HepG2 (cell line): Measurements from ENCODE around the gene ANO4. TPM values are rescaled to one million over a fixed set of nuclear protein-coding genes. Genes with fewer than 3 reads are reported as not detected.

Experiments
- ATAC-seq: fragments of 200-7000 bp; cut with Tn5 transposase; 3 replicates; pipeline ENCODE4 v1.9.1; 2020; ENCODE audit warnings: mild to moderate bottlenecking, moderate library complexity
- BruUV-seq: library from RNA; stranded (reverse); fragments of 400-500 nt; replicated peaks from 2 replicates; lab custom pipeline; 2021; lab: Mats Ljungman, UMichigan
- CTCF ChIA-PET: fragments of 300-600 bp; formaldehyde crosslinking; extraction: SDS; loops from one replicate; lab custom pipeline; 2021; ENCODE audit warnings: low total read pairs, inconsistent platforms, low intra/inter-chr PET ratio; lab: Yijun Ruan, JAX
- POLR2A ChIA-PET: fragments of 350-600 bp; sonication (Branson Sonifier 250); formaldehyde crosslinking; loops from one replicate; lab custom pipeline; 2020; ENCODE audit warnings: antibody characterized with exemption, inconsistent platforms; lab: Yijun Ruan, JAX
- DNase-seq: peaks from one replicate; pipeline ENCODE4 v3.0.0-alpha.2; 2015; ENCODE audit warnings: low spot score
- FAIRE-seq: peaks from 3 replicates; lab custom pipeline; 2011; peaks lifted over from hg19 to GRCh38; lab: Jason Lieb, UNC
- H2AFZ ChIP-seq: one replicate; pipeline ENCODE4 v1.6.1; 2011; ENCODE audit warnings: low read length, inconsistent platforms
- H3K27ac ChIP-seq: fragments of 300-600 bp; 3 replicates; pipeline ENCODE4 v1.8.0; 2011; ENCODE audit warnings: mixed run types, mild to moderate bottlenecking, mixed read lengths, low read length, inconsistent platforms; ENCODE audit not compliant: insufficient read depth; ENCODE audit errors: extremely low read length
- H3K27me3 ChIP-seq, 2 experiments: fragments of 200-600 bp in 1 of 2; 2 replicates in 1 of 2; 3 replicates in 1 of 2; pipeline versions ENCODE4 v1.6.0 to v1.8.0; 2011; ENCODE audit warnings: low read length in 2 of 2, mild to moderate bottlenecking in 2 of 2, moderate library complexity in 2 of 2, inconsistent platforms in 1 of 2; ENCODE audit not compliant: insufficient read depth in 2 of 2, control insufficient read depth in 1 of 2
- H3K36me3 ChIP-seq, 2 experiments: fragments of 200-600 bp in 1 of 2; replicated peaks in 1 of 2; 2 replicates in 1 of 2; 3 replicates in 1 of 2; pipeline versions ENCODE4 v1.5.1 to v1.8.0; 2011; ENCODE audit warnings: low read length in 2 of 2, inconsistent platforms in 1 of 2; ENCODE audit not compliant: insufficient read depth in 2 of 2, control insufficient read depth in 1 of 2
- H3K4me1 ChIP-seq: 2 replicates; pipeline ENCODE4 v1.5.1; 2012; ENCODE audit warnings: low read length, inconsistent platforms; ENCODE audit not compliant: insufficient read depth
- H3K4me2 ChIP-seq: 2 replicates; pipeline ENCODE4 v1.6.0; 2011; ENCODE audit warnings: low read depth, low read length, inconsistent platforms
- H3K4me3 ChIP-seq, 3 experiments: fragments of 200-600 bp in 1 of 3; sonication (generic), shearing (Covaris generic) in 1 of 3; replicated peaks in 1 of 3; 2 replicates each; pipeline ENCODE4 v1.5.1; 2011 to 2016; ENCODE audit warnings: low read length in 3 of 3, inconsistent platforms in 2 of 3, low read depth in 2 of 3, mild to moderate bottlenecking in 2 of 3, control low read depth in 1 of 3, mixed read lengths in 1 of 3; ENCODE audit not compliant: insufficient read depth in 1 of 3
- H3K79me2 ChIP-seq: one replicate; pipeline ENCODE4 v1.6.1; 2011; ENCODE audit warnings: low read length, inconsistent platforms; ENCODE audit not compliant: insufficient read depth
- H3K9ac ChIP-seq: 2 replicates; pipeline ENCODE4 v1.6.0; 2011; ENCODE audit warnings: mild to moderate bottlenecking, low read depth, low read length, inconsistent platforms; ENCODE audit not compliant: insufficient read depth
- H3K9me3 ChIP-seq: 2 replicates; pipeline ENCODE4 v1.5.1; 2012; ENCODE audit warnings: mild to moderate bottlenecking, low read length
- H4K20me1 ChIP-seq: 2 replicates; pipeline ENCODE4 v1.6.0; 2011; ENCODE audit warnings: inconsistent platforms, mild to moderate bottlenecking, low read length, moderate library complexity; ENCODE audit not compliant: insufficient read depth
- ATRX ChIP-seq: sonication (generic); formaldehyde crosslinking; IDR thresholded peaks from 2 replicates; pipeline ENCODE4 v1.4.0; 2020; ENCODE audit warnings: missing genetic modification reagents, borderline replicate concordance
- EHMT2 ChIP-seq: fragments of 200-600 bp; sonication (generic); IDR thresholded peaks from 2 replicates; pipeline ENCODE4 v1.7.0; 2017; ENCODE audit warnings: antibody characterized with exemption, low read depth, low read length, borderline replicate concordance
- GATAD2A ChIP-seq: IDR thresholded peaks from 2 replicates; pipeline ENCODE4 v1.6.1; 2016
- NCOA5 ChIP-seq: sonication (generic); formaldehyde crosslinking; IDR thresholded peaks from 2 replicates; pipeline ENCODE4 v1.4.0; 2020; ENCODE audit warnings: missing genetic modification reagents
- NRL ChIP-seq: sonication (generic); formaldehyde crosslinking; IDR thresholded peaks from 2 replicates; pipeline ENCODE4 v1.5.0; 2020; ENCODE audit warnings: missing genetic modification reagents, mild to moderate bottlenecking, moderate library complexity, borderline replicate concordance
- POLR2AphosphoS2 ChIP-seq: IDR thresholded peaks from 2 replicates; pipeline ENCODE4 v1.6.1; 2011; ENCODE audit warnings: low read depth, low read length, improper control_type of control experiment
- RCOR2 ChIP-seq: IDR thresholded peaks from 2 replicates; pipeline ENCODE4 v1.6.1; 2016; ENCODE audit warnings: missing biosample characterization, missing genetic modification reagents
- RFXAP ChIP-seq: sonication (generic); formaldehyde crosslinking; IDR thresholded peaks from 2 replicates; pipeline ENCODE4 v1.4.0; 2020; ENCODE audit warnings: missing genetic modification reagents, borderline replicate concordance
- RNF2 ChIP-seq: fragments of 450-650 bp; conservative IDR thresholded peaks from 2 replicates; pipeline ENCODE4 v1.6.1; 2016; ENCODE audit warnings: low read depth
- SP1 ChIP-seq, 2 experiments: fragments of 450-650 bp in 1 of 2; sonication (generic) in 1 of 2; formaldehyde crosslinking in 1 of 2; IDR thresholded peaks; 2 replicates each; pipeline versions ENCODE4 v1.4.0 to v1.6.1; 2016 to 2020; ENCODE audit warnings: missing genetic modification reagents in 1 of 2
- TOPORS ChIP-seq: sonication (generic); formaldehyde crosslinking; IDR thresholded peaks from 2 replicates; pipeline ENCODE4 v1.8.0; 2023; ENCODE audit warnings: mild to moderate bottlenecking, missing genetic modification reagents
- ZKSCAN5 ChIP-seq: sonication (generic); formaldehyde crosslinking; IDR thresholded peaks from 2 replicates; pipeline ENCODE4 v1.5.1; 2020; ENCODE audit warnings: mild to moderate bottlenecking, missing genetic modification reagents
- ZNF136 ChIP-seq: sonication (generic); formaldehyde crosslinking; IDR thresholded peaks from 2 replicates; pipeline ENCODE4 v1.8.1; 2022; ENCODE audit warnings: low read depth, mild to moderate bottlenecking, moderate library complexity, missing genetic modification reagents
- ZNF235 ChIP-seq: sonication (generic); formaldehyde crosslinking; IDR thresholded peaks from 2 replicates; pipeline ENCODE4 v1.8.1; 2023; ENCODE audit warnings: mild to moderate bottlenecking, missing genetic modification reagents, borderline replicate concordance
- ZNF792 ChIP-seq: IDR thresholded peaks from 2 replicates; pipeline ENCODE4 v1.6.1; 2016
- ZNF850 ChIP-seq: sonication (generic); formaldehyde crosslinking; conservative IDR thresholded peaks from 2 replicates; pipeline ENCODE4 v1.9.0; 2021; ENCODE audit warnings: mild to moderate bottlenecking, missing genetic modification reagents
- WGBS: methylation state at CpG from one replicate; pipeline ENCODE4 v1.1.6; 2017; ENCODE audit warnings: low lambda C conversion rate; 5-methylcytosine and 5-hydroxymethylcytosine counted together
- in situ Hi-C: cut with HindIII; loops from 2 replicates; pipeline ENCODE4 v1.10.0; 2017; ENCODE audit warnings: low pct_unique_long_range_greater_than_20kb; ENCODE audit not compliant: extremely low pct_ligation_motif_present
- intact Hi-C: fragments of 100-400 bp; cut with micrococcal nuclease; formaldehyde crosslinking; loops from one replicate; pipeline ENCODE4 v1.10.0; 2022; ENCODE audit not compliant: unreplicated experiment
- polyA plus RNA-seq, 8 experiments: library from polyadenylated mRNA; depleted of rRNA in 3 of 8; stranded (reverse) in 7 of 8; unstranded in 1 of 8; fragments of >200 nt; fragmentation: Illumina TruSeq in 4 of 8; extraction: Trizol in 4 of 8; gene quantifications; 2 replicates each; pipeline versions ENCODE4 v1.2.1 to v1.2.3, GENCODE V29; 2011 to 2016; ENCODE audit warnings: low read depth in 4 of 8, missing spikeins in 1 of 8, mixed read lengths in 1 of 8; ENCODE audit not compliant: insufficient read depth in 1 of 8
- total RNA-seq, 5 experiments: library from RNA; depleted of rRNA; stranded (reverse); fragments of >200 nt; fragmentation: Illumina TruSeq; extraction: Trizol; gene quantifications; 2 replicates each; pipeline ENCODE4 v1.2.3, GENCODE V29; 2016; ENCODE audit warnings: low read depth in 1 of 5
- TF ChIP-seq, protein P1 (sequence below): sonication (generic); formaldehyde crosslinking; IDR thresholded peaks from 2 replicates; pipeline ENCODE4 v1.8.1; 2023; ENCODE audit warnings: missing genetic modification reagents, mild to moderate bottlenecking, borderline replicate concordance
- TF ChIP-seq, protein P2 (sequence below): sonication (generic); formaldehyde crosslinking; conservative IDR thresholded peaks from 2 replicates; pipeline ENCODE4 v1.4.0; 2020; ENCODE audit warnings: missing genetic modification reagents
- TF ChIP-seq, protein P3 (sequence below): sonication (generic); formaldehyde crosslinking; IDR thresholded peaks from 2 replicates; pipeline ENCODE4 v1.9.0; 2021; ENCODE audit warnings: missing genetic modification reagents, mild to moderate bottlenecking, borderline replicate concordance

Gene ANO4
- total and polyA plus RNA-seq, 2 of the 13 experiments (the other 11 are each of a cell fraction or from before 2014, with no cell fraction given): not detected

DNA sequence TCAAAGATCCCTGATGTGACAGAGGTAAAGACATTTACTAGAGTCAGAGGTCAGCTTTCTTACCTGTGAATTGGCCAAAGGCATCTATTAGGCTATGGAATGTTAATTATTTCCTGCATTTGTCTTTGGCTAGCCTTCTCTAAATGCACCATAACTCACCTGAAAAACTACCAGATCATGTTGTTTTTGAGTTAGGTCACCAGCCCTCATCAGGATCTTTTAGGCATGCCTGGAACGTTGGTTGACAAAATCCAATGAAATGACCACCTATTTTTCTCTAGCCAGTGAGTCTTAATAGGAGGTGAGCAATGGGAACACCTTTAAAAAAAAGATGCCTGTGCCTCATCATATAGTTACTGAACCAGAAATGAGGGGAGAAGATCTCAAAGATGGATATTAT lies 46.2 kb downstream of the ANO4 start:
- Histone ChIP-seq H3K79me2 (no peaks in the 10 kb centered on the region), H4K20me1 (no peaks in the 10 kb centered on the region), H3K9me3 (no peaks in the 10 kb centered on the region), H3K9ac (no peak overlapping the region), H3K27ac (no peak overlapping the region), H2AFZ (no peak overlapping the region), H3K4me1 (no peaks in the 10 kb centered on the region), H3K4me2 (no peak overlapping the region), H3K4me3 (no peak overlapping the region), H3K27me3 (no peaks in the 10 kb centered on the region; a peak in 1 of 5 replicates), H3K36me3 (no peaks in the 10 kb centered on the region)
- BruUV-seq: no TSS peak
- FAIRE-seq (no peak), ATAC-seq (no peak), DNase-seq (no peak)
- no peak for TF ChIP-seq ZNF792 (CRISPR knock-in tag)
- TF ChIP-seq TOPORS: no peak
- TF ChIP-seq ZNF235: no peak
- no peak for TF ChIP-seq ATRX (CRISPR knock-in tag)
- TF ChIP-seq ZKSCAN5 (CRISPR knock-in tag): no peak
- TF ChIP-seq, protein P1, sequence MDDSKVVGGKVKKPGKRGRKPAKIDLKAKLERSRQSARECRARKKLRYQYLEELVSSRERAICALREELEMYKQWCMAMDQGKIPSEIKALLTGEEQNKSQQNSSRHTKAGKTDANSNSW (CRISPR knock-in tag): no peak
- TF ChIP-seq GATAD2A: no peak
- CTCF ChIA-PET: no interaction called here
- in situ Hi-C loops (no loop called here), intact Hi-C loops (loop anchor here (10.0 kb wide), 1 partner anchor 124 kb away; no protein-coding TSS in a partner anchor)
- POLR2A ChIA-PET: no interaction called here
- WGBS: 0% methylated on average over 1 of the region's 1 CpG

DNA sequence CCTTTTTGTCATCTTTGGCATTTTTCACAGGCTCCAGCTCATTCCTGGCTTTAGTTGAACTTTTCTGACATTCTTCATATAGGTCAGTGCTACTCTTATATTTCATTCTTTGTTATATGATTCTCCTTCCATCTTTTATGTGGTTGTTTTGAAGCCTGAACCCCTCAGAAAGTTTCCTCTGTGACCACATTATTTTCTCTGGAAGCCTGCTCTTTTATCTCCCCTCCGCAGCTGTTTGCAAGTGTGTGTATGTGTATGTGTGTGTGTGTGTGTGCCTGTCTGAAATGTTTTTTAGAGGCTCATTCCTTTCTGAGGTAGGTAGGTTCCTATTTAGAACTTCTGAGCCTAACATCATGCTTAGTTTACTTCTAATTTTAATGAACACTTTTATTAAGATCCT lies 47.6 kb downstream of the ANO4 start:
- CTCF ChIA-PET: no interaction called here
- 3% methylated on average over 1 of the region's 1 CpG for WGBS
- TF ChIP-seq RFXAP (no peak), NCOA5 (CRISPR knock-in tag) (no peak), NRL (CRISPR knock-in tag) (no peak), SP1 (IDR thresholded peaks at IDR 0.05) (no peak), SP1 (CRISPR knock-in tag; IDR thresholded peaks at IDR 0.05) (no peak), RCOR2 (no peak), RNF2 (no peak), ZNF136 (CRISPR knock-in tag) (no peak), POLR2AphosphoS2 (no peak), EHMT2 (no peak), ZNF850 (CRISPR knock-in tag) (no peak)
- TF ChIP-seq, protein P2, sequence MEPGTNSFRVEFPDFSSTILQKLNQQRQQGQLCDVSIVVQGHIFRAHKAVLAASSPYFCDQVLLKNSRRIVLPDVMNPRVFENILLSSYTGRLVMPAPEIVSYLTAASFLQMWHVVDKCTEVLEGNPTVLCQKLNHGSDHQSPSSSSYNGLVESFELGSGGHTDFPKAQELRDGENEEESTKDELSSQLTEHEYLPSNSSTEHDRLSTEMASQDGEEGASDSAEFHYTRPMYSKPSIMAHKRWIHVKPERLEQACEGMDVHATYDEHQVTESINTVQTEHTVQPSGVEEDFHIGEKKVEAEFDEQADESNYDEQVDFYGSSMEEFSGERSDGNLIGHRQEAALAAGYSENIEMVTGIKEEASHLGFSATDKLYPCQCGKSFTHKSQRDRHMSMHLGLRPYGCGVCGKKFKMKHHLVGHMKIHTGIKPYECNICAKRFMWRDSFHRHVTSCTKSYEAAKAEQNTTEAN (CRISPR knock-in tag): no peak
- TF ChIP-seq, protein P3, sequence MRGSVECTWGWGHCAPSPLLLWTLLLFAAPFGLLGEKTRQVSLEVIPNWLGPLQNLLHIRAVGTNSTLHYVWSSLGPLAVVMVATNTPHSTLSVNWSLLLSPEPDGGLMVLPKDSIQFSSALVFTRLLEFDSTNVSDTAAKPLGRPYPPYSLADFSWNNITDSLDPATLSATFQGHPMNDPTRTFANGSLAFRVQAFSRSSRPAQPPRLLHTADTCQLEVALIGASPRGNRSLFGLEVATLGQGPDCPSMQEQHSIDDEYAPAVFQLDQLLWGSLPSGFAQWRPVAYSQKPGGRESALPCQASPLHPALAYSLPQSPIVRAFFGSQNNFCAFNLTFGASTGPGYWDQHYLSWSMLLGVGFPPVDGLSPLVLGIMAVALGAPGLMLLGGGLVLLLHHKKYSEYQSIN (CRISPR knock-in tag): no peak

More for the DNA sequence above, 47.6 kb downstream of the ANO4 start:
- intact Hi-C loops (loop anchor here (10.0 kb wide), 1 partner anchor 123 kb away; no protein-coding TSS in a partner anchor), in situ Hi-C loops (no loop called here)
- no peak overlapping the region for H2AFZ ChIP-seq
- H3K27me3 ChIP-seq: no peaks in the 10 kb centered on the region; a peak in 1 of 5 replicates
- POLR2A ChIA-PET: no interaction called here
- H4K20me1 ChIP-seq: no peaks in the 10 kb centered on the region
- DNase-seq (no peak), FAIRE-seq (no peak), ATAC-seq (no peak)
- no TSS peak for BruUV-seq
- no peaks in the 10 kb centered on the region for H3K4me1 ChIP-seq
- H3K9me3 ChIP-seq: no peaks in the 10 kb centered on the region
- no peaks in the 10 kb centered on the region for H3K36me3 ChIP-seq
- H3K79me2 ChIP-seq: no peaks in the 10 kb centered on the region
- H3K4me2 ChIP-seq: no peak overlapping the region
- H3K4me3 ChIP-seq: no peak overlapping the region
- no peak overlapping the region for H3K9ac ChIP-seq
- H3K27ac ChIP-seq: no peak overlapping the region
